GM10847 (cell line): ENCODE measurements around the gene MOG.

Experiments used
- POLR2A ChIP-seq: IDR thresholded peaks from 2 replicates; pipeline ENCODE4 v1.6.1; 2011; ENCODE audit not compliant: insufficient read length; ENCODE audit errors: extremely low read depth

Gene MOG

GRCh38 chr6:29656798-29657197 is at the start of gene MOG:
TSS of gene MOG (plus strand) at chr6:29657092. CDS start at chr6:29657210, 118 bp downstream.
- TF ChIP-seq POLR2A = no peak

GRCh38 chr6:29608131-29608530 is 48.8 kb upstream of the MOG start:
- no peak for TF ChIP-seq POLR2A

- no peak for TF ChIP-seq POLR2A
These were observed 46.4 kb upstream of the MOG start for GRCh38 chr6:29610540-29610939.

- no peak for TF ChIP-seq POLR2A
These were observed 45.5 kb upstream of the MOG start for GRCh38 chr6:29611426-29611825.

- no peak for TF ChIP-seq POLR2A
These were observed 38.9 kb upstream of the MOG start for GRCh38 chr6:29617782-29618554.

- TF ChIP-seq POLR2A = no peak
These were observed 37.2 kb upstream of the MOG start for GRCh38 chr6:29619578-29620160.

GRCh38 chr6:29620630-29621029 is 36.3 kb upstream of the MOG start:
- no peak for TF ChIP-seq POLR2A

- TF ChIP-seq POLR2A = no peak
These were observed 32.4 kb upstream of the MOG start for GRCh38 chr6:29624520-29624961.

- TF ChIP-seq POLR2A = no peak
These were observed 31.5 kb upstream of the MOG start for GRCh38 chr6:29625337-29625930.

GRCh38 chr6:29626948-29627754 is 29.7 kb upstream of the MOG start:
- no peak for TF ChIP-seq POLR2A

- no peak for TF ChIP-seq POLR2A
These were observed 29.0 kb upstream of the MOG start for GRCh38 chr6:29627755-29628418.

- no peak for TF ChIP-seq POLR2A
These were observed 28.2 kb upstream of the MOG start for GRCh38 chr6:29628419-29629281.

- no peak for TF ChIP-seq POLR2A
These were observed 27.3 kb upstream of the MOG start for GRCh38 chr6:29629571-29629970.

- no peak for TF ChIP-seq POLR2A
These were observed 26.6 kb upstream of the MOG start for GRCh38 chr6:29630315-29630714.
